HG03558 (cell line): ENCODE results near the gene MED17.
"Not testable (repeated sequence)": the region's sequence is repeated elsewhere in the genome, so short reads cannot be mapped to it uniquely, and the experiment has no call there.

Experiments used
- ATAC-seq: cut with Tn5 transposase; IDR thresholded peaks from one replicate; pipeline ENCODE4 v1.9.1; 2021; ENCODE audit warnings: moderate number of reproducible peaks; ENCODE audit not compliant: unreplicated experiment; ENCODE audit errors: extremely low read depth

The MED17 gene

GRCh38 chr11:93757301-93757700 is 26.8 kb upstream of the MED17 start:
- no peak for ATAC-seq

DNA sequence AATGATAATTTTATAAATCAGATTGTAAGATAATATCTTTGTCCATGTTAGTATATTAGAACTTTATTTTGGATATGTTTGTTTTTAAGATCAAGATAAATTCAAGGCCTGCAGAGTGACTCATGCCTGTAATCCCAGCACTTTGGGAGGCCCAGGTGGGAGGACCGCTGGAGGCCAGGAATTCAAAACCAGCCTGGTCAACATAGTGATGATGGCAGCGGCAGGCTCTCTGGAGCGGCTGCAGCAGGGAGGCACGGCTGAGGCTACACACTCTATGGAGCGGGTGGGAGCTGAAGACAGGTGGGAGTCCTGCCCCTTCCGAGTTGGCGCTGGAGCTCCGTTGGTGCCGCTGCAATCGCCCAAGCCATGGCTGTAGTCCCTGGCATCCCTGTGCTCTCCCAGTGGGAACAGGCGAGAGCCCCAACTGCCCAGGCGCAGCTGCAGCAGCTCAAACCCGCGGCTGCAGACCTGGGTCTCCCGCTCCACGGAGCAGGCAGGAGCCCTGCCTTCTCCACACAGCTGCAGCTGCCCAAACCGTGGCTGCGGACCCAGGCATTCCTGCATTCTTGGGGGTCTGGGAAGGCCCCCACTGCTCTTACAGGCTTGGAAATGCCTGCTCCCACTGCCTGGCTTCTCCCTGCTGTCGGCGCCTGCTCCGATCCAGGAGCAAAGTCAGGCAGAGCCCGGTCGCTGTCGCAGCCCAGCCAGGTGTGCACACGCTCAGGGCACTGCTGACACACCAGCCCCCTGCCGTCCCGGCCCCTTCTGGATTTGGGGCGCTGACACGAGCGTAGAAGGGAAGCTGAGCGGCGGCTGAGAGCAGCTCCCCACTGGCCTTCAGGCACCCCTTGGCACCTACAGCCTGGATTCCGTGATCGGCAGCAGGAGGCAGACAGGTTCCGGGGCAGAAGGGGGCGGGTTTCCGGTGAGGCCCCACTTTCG is 25.9 kb upstream of the MED17 start:
- ATAC-seq = no peak

GRCh38 chr11:93759123-93759522 is 25.0 kb upstream of the MED17 start:
- not testable (repeated sequence) for ATAC-seq

DNA sequence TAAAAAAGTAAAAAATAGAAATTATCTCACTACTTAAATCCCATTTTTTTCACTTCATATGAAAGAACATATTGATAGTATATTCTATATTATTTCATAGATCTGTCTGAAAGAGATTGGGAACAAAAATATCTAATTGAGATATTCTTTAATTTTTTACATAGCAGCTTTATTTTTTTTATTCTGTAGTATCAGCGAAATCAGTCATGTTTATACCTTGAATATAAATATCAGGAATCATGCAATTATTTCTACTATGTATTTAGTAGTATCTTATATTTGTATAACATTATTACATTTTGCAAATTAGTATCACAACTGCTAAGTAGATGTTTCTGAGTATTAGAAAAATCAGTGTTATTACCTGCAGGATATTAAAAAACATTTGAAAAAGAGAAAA is 22.2 kb upstream of the MED17 start:
- ATAC-seq = no peak

DNA sequence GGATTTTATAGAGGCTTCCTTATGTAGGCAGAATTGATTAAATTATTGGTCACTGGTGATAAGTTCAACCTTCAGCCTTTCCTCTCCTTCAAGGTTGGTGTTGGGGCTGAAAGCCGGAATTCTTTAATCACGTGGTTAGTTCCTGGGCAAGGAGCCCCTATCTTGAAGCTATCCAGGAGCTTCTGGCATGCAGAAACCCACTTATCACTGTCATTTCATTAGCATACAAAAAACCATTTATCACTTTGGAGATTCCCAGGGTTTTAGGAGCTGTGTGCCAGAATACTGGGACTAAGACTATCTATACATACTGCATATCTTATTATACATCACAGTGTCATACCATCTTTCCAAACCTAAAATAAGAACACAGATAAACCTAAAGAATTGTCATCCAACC is 18.5 kb upstream of the MED17 start:
- ATAC-seq = no peak

DNA sequence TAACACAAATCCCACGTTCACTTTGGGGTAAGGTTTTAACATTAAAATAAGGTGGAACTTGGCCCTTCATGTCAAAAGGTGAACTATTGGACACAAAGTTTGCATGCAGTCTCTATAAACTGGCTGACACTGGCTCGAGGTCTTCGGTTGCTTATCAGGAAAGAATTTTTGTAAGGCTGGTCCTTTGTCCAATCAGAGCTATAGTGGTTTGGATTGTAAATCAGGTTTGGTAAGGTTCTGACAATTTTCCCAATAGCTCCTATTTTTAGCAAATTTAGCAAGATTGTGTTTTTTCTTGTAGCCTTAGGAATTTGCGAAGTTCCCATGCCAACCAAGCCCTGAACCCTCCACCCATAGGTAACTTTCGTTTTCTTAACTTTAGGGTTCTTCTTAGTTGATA is 17.6 kb upstream of the MED17 start:
- ATAC-seq = no peak

DNA sequence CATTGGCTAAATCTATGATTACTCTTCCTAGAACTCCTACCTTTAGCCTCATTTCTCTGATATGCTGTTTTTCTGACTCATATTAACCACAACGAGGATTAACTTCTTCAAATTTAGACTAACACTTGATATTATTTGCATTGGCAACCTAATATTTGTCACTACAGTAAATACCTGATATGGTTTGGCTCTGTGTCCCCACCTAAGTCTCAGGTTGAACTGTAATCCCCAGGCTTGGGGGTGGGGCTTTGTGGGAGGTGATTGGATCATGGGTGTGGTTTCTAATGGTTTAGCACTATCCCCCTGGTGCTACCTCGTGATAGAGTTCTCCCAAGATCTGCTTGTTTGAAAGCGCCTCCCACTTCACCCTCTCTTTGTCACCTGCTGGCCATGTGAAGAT is 17.1 kb upstream of the MED17 start:
- no peak for ATAC-seq

DNA sequence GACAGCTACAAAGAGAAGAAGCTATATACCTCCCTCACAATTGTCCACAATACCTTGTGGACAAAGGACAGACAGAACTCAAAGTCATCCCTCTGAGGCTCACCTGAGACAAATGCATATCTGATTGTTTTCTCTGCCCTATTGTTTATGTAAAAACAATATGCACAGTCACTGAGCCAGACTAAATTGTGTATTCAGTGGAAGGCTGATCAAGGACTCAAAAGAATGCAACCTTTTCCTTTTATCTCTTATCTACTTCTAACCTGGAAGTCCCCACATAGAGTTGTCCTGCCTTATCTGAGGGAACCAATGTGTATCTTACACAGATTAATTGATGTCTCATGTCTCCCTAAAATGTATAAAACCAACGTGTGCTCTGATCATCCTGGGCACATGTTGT is 13.9 kb upstream of the MED17 start:
- ATAC-seq = no peak

- no peak for ATAC-seq
These were observed 12.0 kb upstream of the MED17 start for GRCh38 chr11:93772123-93772522.

GRCh38 chr11:93773045-93773477 is 11.0 kb upstream of the MED17 start:
- ATAC-seq = no peak

GRCh38 chr11:93773601-93774200 is 10.4 kb upstream of the MED17 start:
- no peak for ATAC-seq

- ATAC-seq = not testable (repeated sequence)
These were observed 9.5 kb upstream of the MED17 start for GRCh38 chr11:93774560-93774959.

DNA sequence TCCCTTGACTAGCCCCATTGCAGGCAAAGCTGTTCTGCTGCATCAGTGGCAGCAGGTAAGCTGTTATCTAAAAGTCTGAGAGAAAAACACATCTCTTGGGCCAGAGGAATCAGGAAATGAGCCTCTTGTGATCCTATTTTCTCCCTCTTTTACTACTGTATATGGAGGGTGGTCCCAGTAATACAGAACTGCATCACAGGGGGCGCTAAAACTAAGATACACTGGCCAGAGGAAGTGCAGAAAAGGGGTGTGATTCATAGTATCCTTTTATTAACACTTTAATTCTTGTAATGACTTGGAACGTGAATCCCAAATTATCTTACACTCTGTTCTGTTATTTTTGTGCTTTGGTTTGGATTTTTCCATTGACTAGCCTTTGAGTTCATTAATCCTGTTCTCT is 8.8 kb upstream of the MED17 start:
- no peak for ATAC-seq

DNA sequence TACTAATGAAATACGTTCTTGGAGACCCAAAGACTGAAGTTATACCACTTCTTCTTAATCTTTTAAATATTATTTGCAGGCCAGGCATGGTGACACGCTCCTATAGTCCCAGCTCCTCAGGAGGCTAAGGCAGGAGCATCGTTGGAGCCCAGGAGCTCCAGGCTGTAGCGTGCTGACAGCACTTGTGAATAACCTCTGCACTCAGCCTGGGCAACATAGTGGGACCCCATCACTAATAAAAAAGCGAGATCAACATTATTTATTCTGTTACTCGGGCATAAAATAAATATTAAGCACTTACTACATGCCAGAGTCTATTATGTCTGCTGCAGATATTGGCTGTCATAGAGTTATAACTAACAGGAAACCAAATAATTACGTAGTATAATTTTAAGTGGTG is 720 bp upstream of the MED17 start:
- no peak for ATAC-seq

GRCh38 chr11:93783765-93784144 is 327 bp upstream of the MED17 start:
- peak; percentile 24 for ATAC-seq

- ATAC-seq = peak; percentile 21
These were observed 866 bp downstream of the MED17 start for GRCh38 chr11:93784935-93785360.

DNA sequence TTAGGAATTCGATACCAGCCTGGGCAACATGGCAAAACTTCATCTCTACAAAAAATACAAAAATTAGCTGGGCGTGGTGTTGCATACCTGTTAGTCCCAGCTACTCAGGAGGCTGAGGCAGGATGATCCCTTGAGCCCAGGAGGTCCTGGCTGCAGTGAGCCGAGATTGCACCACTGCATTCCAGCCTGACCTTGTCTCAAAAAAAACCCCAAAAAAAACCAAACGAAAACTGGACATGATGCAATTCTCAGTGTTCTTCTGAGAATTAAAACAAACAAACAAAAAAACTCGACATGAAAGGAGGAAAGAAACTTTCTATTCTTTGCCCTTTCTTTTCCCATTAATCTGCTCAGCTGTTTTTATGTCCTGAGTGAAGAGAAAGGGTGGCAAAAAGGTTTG is 7.4 kb downstream of the MED17 start:
- ATAC-seq = no peak

GRCh38 chr11:93796441-93797231 is 12.6 kb downstream of the MED17 start:
- ATAC-seq = no peak

- no peak for ATAC-seq
These were observed 17.3 kb downstream of the MED17 start for GRCh38 chr11:93801366-93801765.

- no peak for ATAC-seq
These were observed 20.8 kb downstream of the MED17 start for GRCh38 chr11:93804879-93805278.

DNA sequence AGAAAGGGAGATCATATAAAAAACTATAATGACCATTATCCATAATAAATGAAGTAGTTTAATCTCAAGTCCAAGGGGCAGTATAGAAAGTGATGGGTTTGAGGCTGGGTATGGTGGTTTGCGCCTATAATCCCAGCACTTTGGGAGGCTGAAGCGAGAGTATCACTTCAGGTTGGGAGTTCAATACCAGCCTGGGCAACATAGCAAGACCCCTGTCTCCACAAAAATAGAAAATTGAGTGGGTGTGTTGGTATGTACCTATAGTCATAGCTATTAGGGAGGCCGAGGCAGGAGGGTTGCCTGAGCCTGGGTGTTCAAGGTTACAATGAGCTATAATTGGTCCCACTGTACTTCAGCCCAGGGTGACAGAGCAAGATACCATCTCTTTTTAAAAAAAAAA is 23.9 kb downstream of the MED17 start:
- no peak for ATAC-seq
